Fibroblast of the aortic adventitia (primary cell): ENCODE data around the gene FOXJ2. TPM values are rescaled to one million over a fixed set of nuclear protein-coding genes. Genes with fewer than 3 reads are reported as not detected.
"Not testable (repeated sequence)": the region's sequence is repeated elsewhere in the genome, so short reads cannot be mapped to it uniquely, and the experiment has no call there.

ENCODE experiments used
- DNase-seq: peaks from one replicate; pipeline ENCODE4 v3.0.0-alpha.2; 2010; ENCODE audit warnings: low read depth
- H3K4me3 ChIP-seq: 2 replicates; pipeline ENCODE4 v1.5.1; 2011; ENCODE audit warnings: low read depth, mild to moderate bottlenecking, control low read depth, low read length, moderate library complexity
- CTCF ChIP-seq: IDR thresholded peaks from 2 replicates; pipeline ENCODE4 v1.5.1; 2011; ENCODE audit warnings: mild to moderate bottlenecking, low read length, control low read depth, inconsistent platforms; ENCODE audit not compliant: insufficient read depth
- total RNA-seq: library from RNA; depleted of rRNA; stranded (reverse); fragments of >200 nt; gene quantifications from 2 replicates; pipeline ENCODE4 v1.2.3, GENCODE V29; 2012; ENCODE audit warnings: low replicate concordance

Gene FOXJ2
- total RNA-seq, 1 donor = 13.8 TPM

GRCh38 chr12:8080120-8080519 is 47.6 kb downstream of the FOXJ2 start:
- no peak for DNase-seq
- no peak for TF ChIP-seq CTCF

GRCh38 chr12:8081251-8081920 is 48.9 kb downstream of the FOXJ2 start:
- H3K4me3 ChIP-seq = peak overlapping the region; percentile 100
- no peak for TF ChIP-seq CTCF
- DNase-seq = peak; percentile 10

More at GRCh38 chr12:8080120-8080519, 47.6 kb downstream of the FOXJ2 start:
- no peak overlapping the region for H3K4me3 ChIP-seq

GRCh38 chr12:8082808-8083100 is 50.2 kb downstream of the FOXJ2 start:
- H3K4me3 ChIP-seq = peak overlapping the region; percentile 100
- peak; percentile 2 for DNase-seq
- TF ChIP-seq CTCF = no peak

GRCh38 chr12:8084351-8084750 is 51.8 kb downstream of the FOXJ2 start:
- not testable (repeated sequence) for DNase-seq

GRCh38 chr12:8087666-8088065 is 55.1 kb downstream of the FOXJ2 start:
- TF ChIP-seq CTCF = no peak
- H3K4me3 ChIP-seq = no peak overlapping the region
- no peak for DNase-seq

More at GRCh38 chr12:8084351-8084750, 51.8 kb downstream of the FOXJ2 start:
- H3K4me3 ChIP-seq = not testable (repeated sequence)

GRCh38 chr12:8088574-8088973 is 56.1 kb downstream of the FOXJ2 start:
- DNase-seq = no peak
- no peak overlapping the region for H3K4me3 ChIP-seq
- no peak for TF ChIP-seq CTCF

- H3K4me3 ChIP-seq, DNase-seq: not testable (repeated sequence)
Measured at GRCh38 chr12:8089277-8089676, 56.8 kb downstream of the FOXJ2 start.

GRCh38 chr12:8089716-8090115 is 57.2 kb downstream of the FOXJ2 start:
- DNase-seq = no peak
- no peak for TF ChIP-seq CTCF
- no peak overlapping the region for H3K4me3 ChIP-seq
